Raji (cell line): Measurements from ENCODE around the gene KYNU.

Experiments used
- POLR2A ChIP-seq: IDR thresholded peaks from 2 replicates; pipeline ENCODE4 v1.6.1; 2011; ENCODE audit warnings: low read depth, low read length, control low read depth; ENCODE audit not compliant: insufficient read depth

KYNU gene

DNA sequence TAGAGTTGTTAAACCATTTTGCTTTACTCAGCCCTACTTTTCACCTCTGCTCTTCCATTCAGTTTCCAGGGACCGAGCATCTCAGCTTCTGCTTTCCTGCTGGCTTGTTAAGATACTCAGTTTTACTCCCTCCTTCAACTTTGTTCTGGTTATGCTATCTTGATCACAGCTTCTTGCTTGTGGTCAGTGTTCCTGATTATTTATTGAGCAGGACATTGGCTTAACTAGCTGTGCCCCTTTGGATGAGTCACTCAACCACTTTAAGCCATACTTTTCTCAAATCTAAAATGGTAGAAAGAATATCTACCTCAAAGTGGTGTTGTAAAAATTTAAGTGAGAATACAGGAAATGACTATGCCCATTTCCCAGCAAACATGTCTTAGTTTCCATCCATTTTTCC, 124.0 kb downstream of the KYNU start:
- no peak for TF ChIP-seq POLR2A

DNA sequence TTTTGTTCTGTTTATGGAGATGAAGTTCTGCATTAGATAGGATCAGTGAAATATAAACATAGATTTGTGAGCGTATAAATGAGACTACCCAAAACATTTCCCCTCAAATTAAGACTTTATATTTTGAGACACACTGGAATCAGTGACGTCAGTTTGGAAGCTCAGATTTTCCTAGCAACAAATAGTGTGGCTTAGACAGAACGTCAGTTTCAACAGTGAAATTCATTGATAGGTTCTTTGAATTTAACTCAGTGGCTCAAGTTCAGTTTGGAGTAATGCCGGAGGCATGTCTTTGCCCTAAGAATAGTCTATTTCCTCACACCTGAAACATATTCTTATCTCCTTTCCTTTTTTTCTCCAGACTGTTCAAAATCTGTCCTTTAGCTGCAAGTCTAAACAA, 138.2 kb downstream of the KYNU start:
- TF ChIP-seq POLR2A = no peak

DNA sequence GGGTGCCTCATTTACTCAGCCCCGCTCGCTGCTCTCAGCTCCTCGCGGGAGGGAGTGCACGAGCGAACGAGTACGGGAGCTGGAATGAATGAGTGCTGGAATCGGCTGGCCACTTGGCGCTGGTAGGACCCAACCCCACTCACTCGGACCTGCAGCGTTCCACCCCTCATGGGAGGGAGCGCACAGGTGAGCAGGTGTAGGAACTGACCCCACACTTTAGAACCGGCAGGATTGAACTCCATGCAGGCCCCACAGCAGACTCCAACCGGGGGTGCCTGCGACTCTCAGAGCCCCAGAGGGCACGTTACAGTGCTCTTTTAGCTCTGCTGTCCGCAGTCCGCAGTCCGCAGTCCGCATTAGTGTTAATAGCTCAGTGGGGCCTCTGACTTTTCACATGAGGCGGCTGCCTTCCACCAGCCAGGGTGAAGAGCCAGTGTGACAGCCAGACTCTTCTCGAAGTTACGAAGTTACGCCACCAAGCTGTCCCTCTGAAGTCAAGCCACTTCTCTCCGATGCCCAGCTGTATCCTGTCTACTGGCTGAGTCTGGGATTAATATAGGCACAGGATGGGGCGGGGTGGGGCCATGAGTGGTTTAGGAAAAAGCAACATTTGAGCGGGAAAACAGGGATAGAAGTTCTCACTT, 149.1 kb downstream of the KYNU start:
- TF ChIP-seq POLR2A = no peak

DNA sequence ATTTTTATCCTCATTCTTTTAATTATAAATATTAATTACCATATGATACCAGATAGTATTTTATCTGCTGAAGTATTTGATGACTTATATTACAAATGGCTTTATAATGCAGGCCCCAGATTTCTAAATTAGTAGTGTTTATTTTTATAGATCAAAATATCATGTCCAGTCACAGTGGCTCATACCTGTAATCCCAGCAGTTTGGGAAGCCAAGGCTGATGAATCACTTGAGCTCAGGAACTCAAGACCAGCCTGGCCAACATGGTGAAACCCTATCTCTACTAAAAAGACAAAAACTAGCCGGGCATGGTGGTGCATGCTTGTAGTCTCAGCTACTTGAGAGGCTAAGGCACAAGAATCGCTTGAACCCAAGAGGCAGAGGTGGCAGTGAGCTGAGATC, 151.7 kb downstream of the KYNU start:
- TF ChIP-seq POLR2A = no peak

- no peak for TF ChIP-seq POLR2A
Measured at GRCh38 chr2:143030127-143030526, 152.7 kb downstream of the KYNU start.

GRCh38 chr2:143034292-143035074, 157.0 kb downstream of the KYNU start:
- TF ChIP-seq POLR2A = no peak

GRCh38 chr2:143051465-143051864, 174.0 kb downstream of the KYNU start:
- TF ChIP-seq POLR2A = no peak

- TF ChIP-seq POLR2A = no peak
Measured at GRCh38 chr2:143056550-143056949, 179.1 kb downstream of the KYNU start.

- TF ChIP-seq POLR2A = no peak
Measured at GRCh38 chr2:143058851-143059250, 181.4 kb downstream of the KYNU start.

- no peak for TF ChIP-seq POLR2A
Measured at GRCh38 chr2:143063612-143064200, 186.2 kb downstream of the KYNU start.

GRCh38 chr2:143068094-143068493, 190.6 kb downstream of the KYNU start:
- TF ChIP-seq POLR2A = no peak

- no peak for TF ChIP-seq POLR2A
Measured at GRCh38 chr2:143068509-143068908, 191.0 kb downstream of the KYNU start.

GRCh38 chr2:143070704-143071103, 193.2 kb downstream of the KYNU start:
- no peak for TF ChIP-seq POLR2A

DNA sequence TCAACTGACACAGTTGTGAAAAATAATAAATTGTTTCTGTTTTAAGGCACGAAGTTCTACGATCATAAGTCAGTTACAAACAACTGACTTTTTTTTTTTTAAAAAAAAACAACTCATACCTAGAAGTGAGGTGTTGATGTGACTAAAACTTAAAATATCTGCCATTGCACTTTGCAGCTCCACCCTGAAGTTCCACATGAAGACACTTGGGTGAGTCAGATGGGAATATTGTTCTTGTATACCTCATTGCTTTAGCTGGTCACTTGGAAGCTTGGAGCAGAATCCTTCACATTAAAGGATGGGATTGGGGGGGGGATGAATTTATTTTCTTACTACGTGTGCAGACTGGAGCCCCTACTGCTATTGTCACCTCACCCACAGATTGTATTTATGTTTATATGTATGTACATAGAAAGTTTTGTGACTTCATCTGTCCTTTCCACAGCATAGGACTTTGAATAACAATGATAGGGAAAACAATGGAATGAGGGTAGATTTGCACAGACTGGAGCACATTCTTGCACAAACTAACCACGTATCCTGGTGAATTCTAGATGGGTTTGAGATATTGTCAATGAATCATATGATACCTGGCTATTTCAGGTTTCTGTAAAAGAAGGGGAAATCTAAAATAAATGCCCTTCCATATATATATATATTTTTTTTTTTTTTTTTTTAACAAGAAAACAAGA, 193.9 kb downstream of the KYNU start:
- TF ChIP-seq POLR2A = no peak

GRCh38 chr2:143075711-143076110, 198.2 kb downstream of the KYNU start:
- no peak for TF ChIP-seq POLR2A

DNA sequence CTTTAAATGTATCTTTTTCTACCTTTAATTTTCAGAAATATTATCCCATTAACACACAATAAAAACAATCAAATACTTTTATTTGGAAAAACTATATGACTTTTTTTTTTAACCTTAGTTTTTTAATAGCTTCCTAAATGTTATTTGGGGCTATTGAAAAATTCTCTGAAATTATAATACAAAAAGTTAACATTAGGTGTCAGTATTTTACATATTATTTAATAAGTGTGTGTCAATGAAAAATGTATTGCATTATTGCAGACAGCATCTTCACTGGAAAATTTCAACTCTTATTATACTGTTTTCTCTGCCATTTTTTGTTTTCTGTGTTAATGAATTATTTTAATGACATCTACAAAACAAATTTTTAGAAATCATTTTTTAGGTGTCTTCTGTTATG, 200.6 kb downstream of the KYNU start:
- no peak for TF ChIP-seq POLR2A

DNA sequence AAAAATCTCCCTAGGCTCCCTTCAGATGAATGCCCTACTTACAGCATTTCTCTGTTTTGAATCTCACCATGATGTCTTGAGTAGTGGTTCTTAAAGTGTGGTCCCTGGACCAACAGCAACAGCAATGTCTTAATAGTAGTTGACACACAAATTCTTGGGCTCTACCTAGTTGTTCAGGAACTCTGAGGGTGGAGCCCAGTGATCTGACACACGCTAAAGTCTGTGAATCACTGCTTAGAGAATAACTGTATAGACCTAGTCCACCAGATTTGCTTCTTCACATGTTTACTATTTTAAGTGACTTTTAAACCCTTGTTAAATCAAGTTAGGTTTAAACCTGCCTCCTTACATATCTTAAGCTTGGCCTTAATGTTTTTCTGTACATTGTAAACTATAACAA, 204.2 kb downstream of the KYNU start:
- TF ChIP-seq POLR2A = no peak
